Parathyroid adenoma (tissue), 2 donors: ENCODE measurements around the gene GRAMD1B.

Source experiments
- H2AFZ ChIP-seq: fragments of 300-600 bp; sonication (generic); one replicate; pipeline ENCODE4 v1.7.0; 2017; ENCODE audit warnings: antibody characterized with exemption, mild to moderate bottlenecking
- H3K27ac ChIP-seq: fragments of 300-600 bp; sonication (generic); one replicate; pipeline ENCODE4 v1.7.0; 2017
- H3K27me3 ChIP-seq: fragments of 300-600 bp; sonication (generic); one replicate; pipeline ENCODE4 v1.7.0; 2017; ENCODE audit warnings: low read length; ENCODE audit not compliant: control insufficient read depth, insufficient read depth
- H3K36me3 ChIP-seq: fragments of 300-600 bp; sonication (generic); one replicate; pipeline ENCODE4 v1.7.0; 2017; ENCODE audit warnings: low read length; ENCODE audit not compliant: control insufficient read depth, insufficient read depth
- H3K4me1 ChIP-seq: fragments of 300-600 bp; sonication (generic); one replicate; pipeline ENCODE4 v1.7.0; 2017; ENCODE audit warnings: control low read depth
- H3K4me2 ChIP-seq: fragments of 300-600 bp; sonication (generic); one replicate; pipeline ENCODE4 v1.7.0; 2017; ENCODE audit warnings: low read length
- H3K4me3 ChIP-seq: fragments of 300-600 bp; sonication (generic); one replicate; pipeline ENCODE4 v1.7.0; 2017; ENCODE audit warnings: low read depth, low read length
- H3K79me2 ChIP-seq: fragments of 300-600 bp; sonication (generic); one replicate; pipeline ENCODE4 v1.7.0; 2017; ENCODE audit warnings: control low read depth
- H3K9ac ChIP-seq: fragments of 300-600 bp; sonication (generic); one replicate; pipeline ENCODE4 v1.7.0; 2017; ENCODE audit warnings: mild to moderate bottlenecking
- H3K9me3 ChIP-seq: fragments of 300-600 bp; sonication (generic); one replicate; pipeline ENCODE4 v1.7.0; 2017; ENCODE audit warnings: low read length; ENCODE audit not compliant: control insufficient read depth
- CTCF ChIP-seq: fragments of 300-600 bp; sonication (generic); IDR thresholded peaks from one replicate; pipeline ENCODE4 v1.7.0; 2017; ENCODE audit warnings: antibody characterized with exemption, mild to moderate bottlenecking
- donor health status: primary hyperparathyroidism.

GRAMD1B gene

DNA sequence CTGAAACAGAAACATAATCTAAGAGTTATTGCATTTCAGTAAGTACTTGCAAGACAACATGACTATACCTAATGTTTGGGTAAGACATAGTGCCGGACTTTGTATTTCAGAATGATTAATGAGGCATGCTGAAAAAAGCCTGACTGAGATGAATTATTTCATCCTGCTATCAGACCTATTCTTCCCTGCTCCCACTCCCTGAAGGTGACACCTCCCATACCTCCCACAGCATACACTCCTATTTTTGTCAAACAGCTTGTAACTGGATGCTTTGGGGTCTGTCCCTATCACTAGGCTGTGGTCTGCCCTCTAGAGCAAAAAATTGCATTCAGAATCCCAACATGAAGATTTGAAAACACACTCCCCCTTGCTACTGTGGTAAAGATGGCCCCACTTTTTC lies 235.2 kb downstream of the GRAMD1B start:
- H3K36me3 ChIP-seq: no peaks in the 10 kb centered on the region
- H3K27me3 ChIP-seq: no peaks in the 10 kb centered on the region
- H3K9ac ChIP-seq: no peak overlapping the region
- H3K4me2 ChIP-seq: no peak overlapping the region
- no peak overlapping the region for H3K27ac ChIP-seq
- no peak overlapping the region for H3K4me3 ChIP-seq
- H2AFZ ChIP-seq: no peak overlapping the region
- TF ChIP-seq CTCF: no peak
- H3K9me3 ChIP-seq: no peaks in the 10 kb centered on the region
- H3K79me2 ChIP-seq: no peaks in the 10 kb centered on the region
- H3K4me1 ChIP-seq: no peaks in the 10 kb centered on the region

DNA sequence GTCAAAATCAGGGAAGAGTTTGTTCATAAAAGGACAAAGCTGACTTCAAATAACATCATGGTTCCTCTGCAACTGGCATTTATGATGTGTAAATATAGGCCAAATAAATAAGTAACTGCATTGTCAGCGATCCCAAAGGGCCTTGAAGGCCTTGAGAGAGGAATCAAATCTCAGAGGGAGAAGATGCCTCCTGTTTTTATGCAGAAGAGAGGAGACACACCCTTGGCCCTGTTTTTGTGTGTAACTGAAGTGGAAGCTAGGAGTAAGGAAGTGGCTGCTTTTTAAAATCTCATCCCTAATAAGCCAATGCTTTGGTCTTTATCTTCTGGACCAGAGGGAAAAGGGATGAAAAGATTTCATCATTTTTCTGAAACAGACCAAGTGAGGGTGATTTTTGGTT lies 240.0 kb downstream of the GRAMD1B start:
- H3K36me3 ChIP-seq: no peaks in the 10 kb centered on the region
- no peak overlapping the region for H3K9ac ChIP-seq
- no peak overlapping the region for H2AFZ ChIP-seq
- no peak overlapping the region for H3K27ac ChIP-seq
- H3K4me3 ChIP-seq: no peak overlapping the region
- no peaks in the 10 kb centered on the region for H3K9me3 ChIP-seq
- H3K4me1 ChIP-seq: no peaks in the 10 kb centered on the region
- no peaks in the 10 kb centered on the region for H3K27me3 ChIP-seq
- no peaks in the 10 kb centered on the region for H3K79me2 ChIP-seq
- H3K4me2 ChIP-seq: no peak overlapping the region
- no peak for TF ChIP-seq CTCF

- H3K4me3 ChIP-seq: no peak overlapping the region
- H3K4me2 ChIP-seq: no peak overlapping the region
- peak overlapping the region; percentile 7 for H3K27ac ChIP-seq
- no peaks in the 10 kb centered on the region for H3K36me3 ChIP-seq
- no peaks in the 10 kb centered on the region for H3K4me1 ChIP-seq
- H3K27me3 ChIP-seq: no peaks in the 10 kb centered on the region
- no peaks in the 10 kb centered on the region for H3K79me2 ChIP-seq
- H3K9me3 ChIP-seq: no peaks in the 10 kb centered on the region
- no peak for TF ChIP-seq CTCF
- H2AFZ ChIP-seq: peak overlapping the region; percentile 58
- H3K9ac ChIP-seq: no peak overlapping the region
These were observed 241.5 kb downstream of the GRAMD1B start for GRCh38 chr11:123671534-123671933.

DNA sequence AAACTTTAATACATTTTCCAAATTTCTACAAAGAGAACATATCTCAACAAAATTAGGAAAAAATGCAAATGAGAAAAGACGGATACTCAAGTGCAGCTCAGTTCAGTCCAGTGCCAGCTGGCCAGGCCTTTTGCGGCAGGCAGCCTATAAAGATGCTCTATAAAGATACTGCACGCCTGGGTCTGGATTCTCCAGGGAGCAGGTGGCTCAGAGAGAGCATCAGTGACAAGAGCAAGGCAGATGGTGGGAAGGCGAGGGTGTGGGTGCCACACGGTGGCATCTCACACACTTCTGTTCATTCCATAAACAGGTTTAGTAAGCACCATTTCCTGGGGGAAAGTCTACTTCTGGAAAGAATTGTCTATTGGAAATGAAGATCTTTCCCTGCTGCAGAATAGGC lies 242.5 kb downstream of the GRAMD1B start:
- no peak for TF ChIP-seq CTCF
- no peak overlapping the region for H3K27ac ChIP-seq
- H3K9me3 ChIP-seq: no peaks in the 10 kb centered on the region
- H3K79me2 ChIP-seq: no peaks in the 10 kb centered on the region
- H3K4me2 ChIP-seq: no peak overlapping the region
- H3K27me3 ChIP-seq: no peaks in the 10 kb centered on the region
- no peak overlapping the region for H2AFZ ChIP-seq
- no peak overlapping the region for H3K4me3 ChIP-seq
- no peaks in the 10 kb centered on the region for H3K36me3 ChIP-seq
- no peak overlapping the region for H3K9ac ChIP-seq
- no peaks in the 10 kb centered on the region for H3K4me1 ChIP-seq

DNA sequence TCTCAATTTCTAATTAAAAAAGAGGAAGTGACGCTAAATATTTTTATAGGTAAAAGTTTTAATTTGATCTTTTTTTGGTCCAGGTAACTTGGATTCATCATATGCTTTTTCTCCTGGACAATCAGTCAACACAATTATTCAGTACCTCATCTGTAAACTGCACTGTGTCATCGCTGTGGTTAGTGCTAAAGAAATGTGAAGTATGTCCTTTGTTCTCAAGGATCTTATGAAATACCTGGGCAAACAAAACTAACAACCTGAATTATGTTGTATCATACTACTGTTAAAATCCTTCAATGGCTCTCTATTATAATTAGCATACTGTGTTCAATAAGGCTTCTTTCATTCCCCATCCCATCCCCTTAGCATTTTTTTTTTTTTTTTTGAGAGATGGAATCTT lies 244.2 kb downstream of the GRAMD1B start:
- no peak for TF ChIP-seq CTCF
- H3K27ac ChIP-seq: no peak overlapping the region
- H3K4me3 ChIP-seq: no peak overlapping the region
- no peak overlapping the region for H3K4me2 ChIP-seq
- no peaks in the 10 kb centered on the region for H3K9me3 ChIP-seq
- H2AFZ ChIP-seq: no peak overlapping the region
- H3K27me3 ChIP-seq: no peaks in the 10 kb centered on the region
- no peaks in the 10 kb centered on the region for H3K4me1 ChIP-seq
- no peak overlapping the region for H3K9ac ChIP-seq
- H3K36me3 ChIP-seq: no peaks in the 10 kb centered on the region
- no peaks in the 10 kb centered on the region for H3K79me2 ChIP-seq
